Tibial nerve (tissue), 4 donors: ENCODE data around the gene RAI14.

Source experiments
- EP300 ChIP-seq, 2 donors: sonication (generic); formaldehyde crosslinking; IDR thresholded peaks; one replicate each; pipeline ENCODE4 v1.6.1; 2017; ENCODE audit warnings: antibody characterized with exemption in 2 of 2, mild to moderate bottlenecking in 1 of 2
- TF ChIP-seq, protein P1 (sequence below), 5 experiments: fragments of 200-600 bp in 3 of 5; fragments of 450-650 bp in 2 of 5; sonication (generic) in 3 of 5; IDR thresholded peaks; one replicate each; pipeline ENCODE4 v1.5.1; 2016 to 2019; ENCODE audit warnings: antibody characterized with exemption in 5 of 5, mild to moderate bottlenecking in 3 of 5, moderate library complexity in 2 of 5

DNA sequence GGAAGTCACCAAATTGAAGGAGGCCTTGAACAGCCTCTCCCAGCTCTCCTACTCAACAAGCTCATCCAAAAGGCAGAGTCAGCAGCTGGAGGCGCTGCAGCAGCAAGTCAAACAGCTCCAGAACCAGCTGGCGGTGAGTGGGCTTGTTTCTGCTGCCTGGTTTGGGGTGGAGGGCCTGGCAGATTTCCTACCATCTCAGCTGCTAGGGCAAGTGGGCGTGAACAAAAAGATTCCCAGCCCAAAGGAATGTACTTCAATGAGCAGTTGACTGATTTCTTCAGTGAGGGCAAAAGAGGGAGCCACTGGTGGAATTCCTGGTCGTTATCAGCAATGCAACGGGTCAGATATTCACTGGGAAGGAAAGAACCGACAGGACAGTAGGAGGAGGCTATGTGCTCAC, 170.2 kb downstream of the RAI14 start:
- peak in 1 of 2 donors; percentile 25 for TF ChIP-seq EP300 (IDR thresholded peaks at IDR 0.05)
- TF ChIP-seq, protein P1, sequence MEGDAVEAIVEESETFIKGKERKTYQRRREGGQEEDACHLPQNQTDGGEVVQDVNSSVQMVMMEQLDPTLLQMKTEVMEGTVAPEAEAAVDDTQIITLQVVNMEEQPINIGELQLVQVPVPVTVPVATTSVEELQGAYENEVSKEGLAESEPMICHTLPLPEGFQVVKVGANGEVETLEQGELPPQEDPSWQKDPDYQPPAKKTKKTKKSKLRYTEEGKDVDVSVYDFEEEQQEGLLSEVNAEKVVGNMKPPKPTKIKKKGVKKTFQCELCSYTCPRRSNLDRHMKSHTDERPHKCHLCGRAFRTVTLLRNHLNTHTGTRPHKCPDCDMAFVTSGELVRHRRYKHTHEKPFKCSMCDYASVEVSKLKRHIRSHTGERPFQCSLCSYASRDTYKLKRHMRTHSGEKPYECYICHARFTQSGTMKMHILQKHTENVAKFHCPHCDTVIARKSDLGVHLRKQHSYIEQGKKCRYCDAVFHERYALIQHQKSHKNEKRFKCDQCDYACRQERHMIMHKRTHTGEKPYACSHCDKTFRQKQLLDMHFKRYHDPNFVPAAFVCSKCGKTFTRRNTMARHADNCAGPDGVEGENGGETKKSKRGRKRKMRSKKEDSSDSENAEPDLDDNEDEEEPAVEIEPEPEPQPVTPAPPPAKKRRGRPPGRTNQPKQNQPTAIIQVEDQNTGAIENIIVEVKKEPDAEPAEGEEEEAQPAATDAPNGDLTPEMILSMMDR (IDR thresholded peaks at IDR 0.05): peak in 1 of 5 experiments; percentile 20
